Calu3 (cell line): Measurements from ENCODE around the gene TRABD2B. TPM values are rescaled to one million over a fixed set of nuclear protein-coding genes. Genes with fewer than 3 reads are reported as not detected.

Source experiments
- BruUV-seq: library from RNA; stranded (reverse); fragments of 400-500 nt; replicated peaks from 2 replicates; lab custom pipeline; 2021; lab: Mats Ljungman, UMichigan
- CTCF ChIA-PET: fragments of 300-600 bp; sonication (Branson Sonifier 250); formaldehyde crosslinking; loops from one replicate; lab custom pipeline; 2022; ENCODE audit warnings: antibody characterized with exemption; lab: Charles Lee
- DNase-seq: peaks from one replicate; pipeline ENCODE4 v3.0.0; 2022
- H3K27ac Mint-ChIP-seq: one replicate; pipeline ENCODE4 v1.8.0; 2022; ENCODE audit warnings: mixed read lengths; ENCODE audit not compliant: unreplicated experiment
- H3K27me3 Mint-ChIP-seq: one replicate; pipeline ENCODE4 v1.8.0; 2022; ENCODE audit warnings: mixed read lengths; ENCODE audit not compliant: unreplicated experiment
- H3K36me3 Mint-ChIP-seq: one replicate; pipeline ENCODE4 v1.8.0; 2022; ENCODE audit warnings: mild to moderate bottlenecking, moderate library complexity, mixed read lengths; ENCODE audit not compliant: insufficient read depth, unreplicated experiment
- H3K4me1 Mint-ChIP-seq: one replicate; pipeline ENCODE4 v1.8.0; 2022; ENCODE audit warnings: mild to moderate bottlenecking, low read depth, mixed read lengths; ENCODE audit not compliant: unreplicated experiment
- H3K4me3 Mint-ChIP-seq: one replicate; pipeline ENCODE4 v1.8.0; 2022; ENCODE audit warnings: mild to moderate bottlenecking, low read depth, moderate library complexity, mixed read lengths; ENCODE audit not compliant: unreplicated experiment
- H3K9me3 Mint-ChIP-seq: one replicate; pipeline ENCODE4 v1.8.0; 2022; ENCODE audit warnings: low read depth, mixed read lengths; ENCODE audit not compliant: unreplicated experiment
- intact Hi-C: fragments of 100-400 bp; cut with micrococcal nuclease; formaldehyde crosslinking; loops from one replicate; pipeline ENCODE4 v1.10.0; 2022; ENCODE audit not compliant: unreplicated experiment
- total RNA-seq: library from RNA; stranded (reverse); gene quantifications from 2 replicates; pipeline ENCODE4 v1.2.3, GENCODE V29; 2022
- TF ChIP-seq, protein P1 (sequence below): fragments of 200-600 bp; IDR thresholded peaks from one replicate; pipeline ENCODE4 v1.8.0; 2022; ENCODE audit warnings: antibody characterized with exemption; ENCODE audit not compliant: unreplicated experiment

Gene TRABD2B
- total RNA-seq, 1 experiment from 2014 or later = 0.42 TPM

DNA sequence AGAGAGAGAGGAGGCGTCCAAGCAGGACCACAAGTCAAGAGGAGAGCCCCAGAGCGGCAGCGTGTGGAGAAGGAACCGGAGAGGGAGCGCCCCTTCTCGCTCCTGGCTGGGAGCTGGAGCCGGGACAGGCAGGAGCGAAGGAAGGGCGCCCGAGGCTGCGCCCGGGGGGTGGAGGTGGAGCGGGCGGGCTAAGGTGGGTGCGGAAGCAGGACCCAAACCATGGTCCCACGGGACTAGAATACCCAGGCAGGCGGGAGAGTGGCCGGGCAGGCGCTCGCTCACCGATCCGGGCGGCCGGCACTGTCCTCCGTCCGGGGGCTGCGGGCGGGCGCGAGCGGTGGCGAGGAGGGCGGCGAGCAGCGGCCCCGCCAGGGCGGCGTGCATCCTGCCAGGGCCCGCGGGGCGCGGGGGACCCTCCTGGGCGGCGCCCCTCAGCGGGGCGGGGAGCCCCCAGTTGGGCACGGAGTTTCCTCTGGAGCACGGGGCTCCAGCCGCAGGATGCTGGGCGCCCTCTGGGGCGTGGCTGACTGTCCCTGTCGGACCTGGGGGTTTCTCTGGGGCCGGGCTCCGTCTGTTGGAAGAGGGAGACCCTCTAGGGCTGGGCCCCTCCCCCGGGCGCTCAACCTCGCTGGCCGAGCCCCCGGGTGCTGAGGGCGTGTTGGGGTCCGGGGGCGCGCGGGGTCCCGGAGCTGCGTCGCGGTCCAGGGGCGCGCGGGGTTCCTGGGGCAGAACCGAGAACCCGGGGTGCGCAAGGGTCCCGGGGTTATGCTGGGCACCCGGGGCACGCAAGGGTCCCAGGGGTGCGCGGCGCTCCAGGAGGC lies 569 bp downstream of the TRABD2B start:
- no peaks in the 10 kb centered on the region for H3K9me3 Mint-ChIP-seq
- peak overlapping the region; percentile 67 for H3K27ac Mint-ChIP-seq
- peak; percentile 28 for DNase-seq
- peaks cover 11% of the 10 kb centered on the region for H3K4me1 Mint-ChIP-seq
- TF ChIP-seq, protein P1, sequence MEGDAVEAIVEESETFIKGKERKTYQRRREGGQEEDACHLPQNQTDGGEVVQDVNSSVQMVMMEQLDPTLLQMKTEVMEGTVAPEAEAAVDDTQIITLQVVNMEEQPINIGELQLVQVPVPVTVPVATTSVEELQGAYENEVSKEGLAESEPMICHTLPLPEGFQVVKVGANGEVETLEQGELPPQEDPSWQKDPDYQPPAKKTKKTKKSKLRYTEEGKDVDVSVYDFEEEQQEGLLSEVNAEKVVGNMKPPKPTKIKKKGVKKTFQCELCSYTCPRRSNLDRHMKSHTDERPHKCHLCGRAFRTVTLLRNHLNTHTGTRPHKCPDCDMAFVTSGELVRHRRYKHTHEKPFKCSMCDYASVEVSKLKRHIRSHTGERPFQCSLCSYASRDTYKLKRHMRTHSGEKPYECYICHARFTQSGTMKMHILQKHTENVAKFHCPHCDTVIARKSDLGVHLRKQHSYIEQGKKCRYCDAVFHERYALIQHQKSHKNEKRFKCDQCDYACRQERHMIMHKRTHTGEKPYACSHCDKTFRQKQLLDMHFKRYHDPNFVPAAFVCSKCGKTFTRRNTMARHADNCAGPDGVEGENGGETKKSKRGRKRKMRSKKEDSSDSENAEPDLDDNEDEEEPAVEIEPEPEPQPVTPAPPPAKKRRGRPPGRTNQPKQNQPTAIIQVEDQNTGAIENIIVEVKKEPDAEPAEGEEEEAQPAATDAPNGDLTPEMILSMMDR = no peak
- peaks cover 15% of the 10 kb centered on the region for H3K36me3 Mint-ChIP-seq
- H3K4me3 Mint-ChIP-seq = peak overlapping the region; percentile 72
- CTCF ChIA-PET = interaction anchor here (0.8 to 2.2 kb wide), 5 partner anchors 47 to 258 kb away, joined by 3 to 25 read pairs (median 5); no protein-coding TSS in a partner anchor
- no TSS peak for BruUV-seq
- intact Hi-C loops = loop anchor here (5.0 kb wide), 2 partner anchors 49 to 66 kb away; no protein-coding TSS in a partner anchor
- H3K27me3 Mint-ChIP-seq = peaks cover 56% of the 10 kb centered on the region

DNA sequence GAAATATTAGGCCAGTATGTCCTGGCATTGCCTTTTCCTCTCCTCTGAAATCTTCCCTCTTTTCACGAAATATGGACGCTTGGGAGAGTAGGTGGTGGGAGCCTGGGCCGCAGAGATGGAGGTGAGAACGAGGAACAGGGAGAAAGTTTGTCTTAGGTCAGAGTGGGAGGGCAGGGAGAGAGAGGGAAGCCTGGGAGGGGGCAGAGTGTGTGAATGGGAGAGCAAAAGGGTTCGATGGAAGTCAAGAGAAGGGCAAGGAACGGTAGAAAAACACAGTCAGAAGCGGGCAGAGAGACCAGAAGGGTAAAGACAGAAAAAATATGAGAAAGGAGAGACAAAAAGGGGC lies 1.2 kb downstream of the TRABD2B start:
- BruUV-seq = no TSS peak
- peak overlapping the region; percentile 67 for H3K27ac Mint-ChIP-seq
- CTCF ChIA-PET = no interaction called here

DNA sequence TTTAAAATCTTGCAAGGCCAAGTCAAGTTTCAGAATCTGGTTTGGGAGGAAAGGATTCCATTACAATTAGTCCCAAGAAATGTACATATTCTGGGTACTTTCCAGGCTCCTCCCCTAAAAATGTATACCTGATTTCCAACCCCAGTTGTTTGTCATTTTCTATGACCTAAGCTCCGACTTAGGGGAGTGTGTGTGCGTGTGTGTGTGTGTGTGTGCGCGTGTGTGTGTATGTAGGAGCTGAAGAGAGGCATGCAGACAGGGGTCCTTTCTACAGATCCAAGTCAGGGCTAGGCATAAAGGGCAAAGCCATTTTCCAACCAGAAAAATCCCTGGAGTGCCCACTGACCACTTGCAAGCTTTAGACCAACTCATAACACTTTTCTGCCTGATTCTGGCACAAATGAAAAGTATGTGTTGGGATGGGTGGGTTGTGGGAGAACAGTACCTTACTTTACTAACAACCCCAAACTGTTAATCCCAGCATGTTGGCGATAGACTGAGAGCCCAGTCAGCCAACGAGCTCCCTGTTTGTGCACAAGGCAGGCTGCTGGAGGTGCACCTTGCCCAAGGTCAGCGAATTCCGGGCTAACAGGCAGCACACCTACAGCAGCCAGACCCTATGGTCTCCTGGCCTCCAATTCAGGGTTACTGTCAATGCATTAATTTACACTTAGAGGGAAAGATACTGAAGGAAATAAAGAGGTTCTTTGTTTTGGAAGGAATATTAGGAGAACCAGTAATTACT lies 1.7 kb downstream of the TRABD2B start:
- intact Hi-C loops = loop anchor here (5.0 kb wide), 2 partner anchors 48 to 67 kb away; no protein-coding TSS in a partner anchor
- CTCF ChIA-PET = no interaction called here
- H3K4me1 Mint-ChIP-seq = peaks cover 21% of the 10 kb centered on the region
- TF ChIP-seq, protein P1 = no peak
- no peaks in the 10 kb centered on the region for H3K9me3 Mint-ChIP-seq
- H3K36me3 Mint-ChIP-seq = peaks cover 15% of the 10 kb centered on the region
- no TSS peak for BruUV-seq
- H3K4me3 Mint-ChIP-seq = peak overlapping the region; percentile 72
- no peak for DNase-seq
- peaks cover 56% of the 10 kb centered on the region for H3K27me3 Mint-ChIP-seq
- H3K27ac Mint-ChIP-seq = peak overlapping the region; percentile 67

More for the DNA sequence above, 1.2 kb downstream of the TRABD2B start:
- TF ChIP-seq, protein P1 = no peak
- intact Hi-C loops = loop anchor here (5.0 kb wide), 2 partner anchors 49 to 66 kb away; no protein-coding TSS in a partner anchor
- peak overlapping the region; percentile 72 for H3K4me3 Mint-ChIP-seq
- H3K9me3 Mint-ChIP-seq = no peaks in the 10 kb centered on the region
- peaks cover 56% of the 10 kb centered on the region for H3K27me3 Mint-ChIP-seq
- DNase-seq = no peak
- H3K36me3 Mint-ChIP-seq = peaks cover 15% of the 10 kb centered on the region
- H3K4me1 Mint-ChIP-seq = peaks cover 15% of the 10 kb centered on the region

DNA sequence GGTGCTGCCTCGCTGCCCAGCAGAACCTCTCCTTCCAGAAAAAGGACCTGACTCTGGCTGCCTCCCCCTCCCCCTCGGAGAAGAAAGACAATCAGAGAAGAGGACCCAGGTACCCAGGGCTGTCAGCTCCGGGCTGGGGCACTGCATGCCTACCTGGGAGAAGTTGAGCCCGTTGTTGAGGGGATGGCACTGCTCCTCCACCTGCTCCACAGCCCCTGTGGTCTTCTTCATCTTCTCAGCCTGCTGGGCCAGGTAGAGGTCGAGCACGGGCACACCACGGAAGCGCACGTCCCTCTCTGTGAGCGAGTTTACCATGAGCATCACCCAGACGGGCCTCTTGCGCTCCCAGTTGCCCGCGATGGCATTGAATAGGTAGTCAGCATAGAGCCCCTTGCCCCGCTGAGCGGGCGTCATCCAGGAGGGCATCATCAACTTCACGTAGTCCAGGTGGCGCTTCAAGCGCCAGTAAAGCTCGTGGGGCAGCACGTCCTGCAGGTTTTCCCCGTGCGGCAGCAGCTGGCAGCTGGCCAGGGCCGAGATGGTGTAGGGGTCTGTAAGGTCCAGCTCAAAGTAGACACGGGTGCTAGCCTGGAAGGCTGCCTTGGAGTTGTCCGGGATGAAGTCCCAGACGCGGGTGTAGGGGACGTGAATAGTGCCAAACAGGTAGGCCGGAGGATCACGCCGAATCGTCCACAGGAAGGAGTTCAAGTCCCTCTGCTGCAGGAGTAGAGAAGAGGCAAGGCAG lies 3.1 kb downstream of the TRABD2B start:
- Mint-ChIP-seq H3K27me3 (peaks cover 49% of the 10 kb centered on the region), H3K4me3 (no peak overlapping the region), H3K4me1 (peaks cover 21% of the 10 kb centered on the region), H3K36me3 (peaks cover 15% of the 10 kb centered on the region), H3K27ac (no peak overlapping the region), H3K9me3 (no peaks in the 10 kb centered on the region)
- TF ChIP-seq, protein P1 = no peak
- CTCF ChIA-PET = no interaction called here
- no peak for DNase-seq
- no TSS peak for BruUV-seq
- intact Hi-C loops = no loop called here
